ENCODE data around the gene NUMBL. TPM values are rescaled to one million over a fixed set of nuclear protein-coding genes. Genes with fewer than 3 reads are reported as not detected.

The NUMBL gene
- total RNA-seq, 1 experiment from 2014 or later = 33.8 TPM

DNA sequence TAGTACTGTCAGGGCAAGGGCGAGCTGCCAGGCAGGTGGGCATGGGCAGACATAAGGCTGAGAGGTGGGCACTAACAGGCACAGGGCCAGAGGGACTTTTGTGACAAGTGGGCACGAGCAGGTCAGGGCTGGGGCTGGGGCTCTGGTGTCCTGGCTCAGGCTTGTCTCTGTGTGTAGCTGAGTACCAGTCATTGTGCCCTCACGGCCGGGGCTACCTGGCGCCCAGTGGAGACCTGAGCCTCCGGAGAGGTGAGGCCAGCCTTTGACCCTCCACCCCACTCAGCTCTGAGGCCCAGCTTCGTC is 67.7 kb downstream of the NUMBL start:
- Histone ChIP-seq H3K36me3 (ENCODE audit: insufficient read depth, low read length) (no peaks in the 10 kb centered on the region; the same call in 1 of the 2 replicates), H4K20me1 (ENCODE audit: insufficient read depth, low read depth, low read length) (no peaks in the 10 kb centered on the region), H2AFZ (ENCODE audit: low read length) (no peak overlapping the region), H3K27me3 (ENCODE audit: low read length) (no peaks in the 10 kb centered on the region), H3K9me2 (replicated peaks; ENCODE audit: insufficient read depth, low read length) (no peaks in the 10 kb centered on the region), H3K27ac (ENCODE audit: low read length) (no peak overlapping the region), H3K4me1 (ENCODE audit: low read length) (no peaks in the 10 kb centered on the region; the same call in 1 of the 2 replicates), H3K4me3 (ENCODE audit: low read length) (no peak overlapping the region), H3K4me2 (ENCODE audit: low read depth, low read length, poor library complexity, severe bottlenecking) (no peak overlapping the region), H3K79me2 (ENCODE audit: low read length) (no peaks in the 10 kb centered on the region), H3K9ac (ENCODE audit: low read length) (no peak overlapping the region), H3K9me3 (ENCODE audit: low read length) (no peaks in the 10 kb centered on the region)
- no peak for DNase-seq

DNA sequence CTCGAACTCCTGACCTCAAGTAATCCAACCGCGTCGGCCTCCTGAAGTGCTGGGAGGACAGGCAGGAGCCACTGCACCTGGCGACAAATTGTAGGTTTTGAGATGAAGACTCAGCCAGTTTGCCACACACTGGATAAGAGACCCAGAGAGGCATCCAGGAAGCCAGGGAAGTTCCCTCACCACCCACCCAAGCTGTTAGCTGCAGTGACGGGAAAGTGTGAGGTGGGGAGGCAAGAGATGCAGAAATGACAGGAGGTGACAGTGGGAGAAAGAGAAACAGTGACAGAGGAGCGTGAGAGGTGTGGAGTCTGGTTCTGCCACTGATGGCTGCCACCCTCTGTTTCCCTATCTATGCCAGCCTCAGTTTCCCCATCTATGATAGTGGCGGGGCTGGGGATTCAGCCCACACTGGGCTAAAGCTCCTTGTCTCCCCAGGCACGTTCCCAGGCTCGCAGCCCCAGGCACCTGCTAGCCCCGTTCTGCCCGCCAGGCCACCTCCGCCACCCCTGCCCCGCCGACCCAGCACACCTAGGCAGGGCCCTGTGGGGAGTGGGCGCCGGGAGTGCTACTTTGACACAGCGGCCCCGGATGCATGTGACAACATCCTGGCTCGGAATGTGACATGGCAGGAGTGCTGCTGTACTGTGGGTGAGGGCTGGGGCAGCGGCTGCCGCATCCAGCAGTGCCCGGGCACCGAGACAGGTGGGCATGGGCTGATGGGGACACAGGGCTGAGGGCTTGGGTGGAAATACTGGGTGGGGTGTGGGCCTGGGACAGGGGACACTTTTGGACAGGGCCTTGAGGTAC is 68.3 kb downstream of the NUMBL start:
- Histone ChIP-seq H3K4me3 (ENCODE audit: low read length) (no peak overlapping the region), H4K20me1 (ENCODE audit: insufficient read depth, low read depth, low read length) (no peaks in the 10 kb centered on the region), H3K36me3 (ENCODE audit: insufficient read depth, low read length) (no peaks in the 10 kb centered on the region; the same call in 1 of the 2 replicates), H3K4me2 (ENCODE audit: low read depth, low read length, poor library complexity, severe bottlenecking) (no peak overlapping the region), H3K9me3 (ENCODE audit: low read length) (no peaks in the 10 kb centered on the region), H3K79me2 (ENCODE audit: low read length) (no peaks in the 10 kb centered on the region), H3K27ac (ENCODE audit: low read length) (no peak overlapping the region), H3K27me3 (ENCODE audit: low read length) (no peaks in the 10 kb centered on the region), H3K9me2 (replicated peaks; ENCODE audit: insufficient read depth, low read length) (no peaks in the 10 kb centered on the region), H3K4me1 (ENCODE audit: low read length) (no peaks in the 10 kb centered on the region; the same call in 1 of the 2 replicates), H2AFZ (ENCODE audit: low read length) (no peak overlapping the region), H3K9ac (ENCODE audit: low read length) (no peak overlapping the region)
- no peak for DNase-seq

- Histone ChIP-seq H3K36me3 (ENCODE audit: insufficient read depth, low read length) (no peaks in the 10 kb centered on the region; the same call in 1 of the 2 replicates), H3K79me2 (ENCODE audit: low read length) (no peaks in the 10 kb centered on the region), H3K4me3 (ENCODE audit: low read length) (no peak overlapping the region), H2AFZ (ENCODE audit: low read length) (no peak overlapping the region), H3K9ac (ENCODE audit: low read length) (no peak overlapping the region), H3K4me2 (ENCODE audit: low read depth, low read length, poor library complexity, severe bottlenecking) (no peak overlapping the region), H3K27me3 (ENCODE audit: low read length) (no peaks in the 10 kb centered on the region), H4K20me1 (ENCODE audit: insufficient read depth, low read depth, low read length) (no peaks in the 10 kb centered on the region), H3K4me1 (ENCODE audit: low read length) (no peaks in the 10 kb centered on the region; the same call in 1 of the 2 replicates), H3K9me2 (replicated peaks; ENCODE audit: insufficient read depth, low read length) (no peaks in the 10 kb centered on the region), H3K27ac (ENCODE audit: low read length) (no peak overlapping the region), H3K9me3 (ENCODE audit: low read length) (no peaks in the 10 kb centered on the region)
- no peak for DNase-seq
Measured at GRCh38 chr19:40621283-40621682, 69.2 kb downstream of the NUMBL start.

DNA sequence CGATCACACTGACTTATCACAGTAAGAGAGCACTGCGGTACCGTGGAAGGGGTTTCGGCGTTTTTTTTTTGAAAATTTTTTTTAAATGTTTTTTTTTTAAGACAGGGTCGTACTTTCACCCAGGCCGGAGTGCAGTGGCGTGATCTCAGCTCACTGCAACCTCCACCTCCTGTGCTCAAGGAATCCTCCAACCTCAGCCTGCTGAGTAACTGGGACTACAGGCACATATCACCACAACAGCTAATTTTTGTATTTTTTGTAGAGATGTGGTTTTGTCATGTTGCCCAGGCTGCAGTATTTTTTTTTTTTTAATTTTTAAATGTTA is 70.3 kb downstream of the NUMBL start:
- H2AFZ ChIP-seq (ENCODE audit: low read length) = no peak overlapping the region
- H3K4me3 ChIP-seq (ENCODE audit: low read length) = no peak overlapping the region
- H3K9ac ChIP-seq (ENCODE audit: low read length) = no peak overlapping the region
- peaks cover 1% of the 10 kb centered on the region for H3K4me1 ChIP-seq (ENCODE audit: low read length)
- H3K79me2 ChIP-seq (ENCODE audit: low read length) = no peaks in the 10 kb centered on the region
- H3K27me3 ChIP-seq (ENCODE audit: low read length) = no peaks in the 10 kb centered on the region
- H3K36me3 ChIP-seq (ENCODE audit: insufficient read depth, low read length) = no peaks in the 10 kb centered on the region; the same call in 1 of the 2 replicates
- no peaks in the 10 kb centered on the region for H3K9me2 ChIP-seq (replicated peaks; ENCODE audit: insufficient read depth, low read length)
- no peak overlapping the region for H3K27ac ChIP-seq (ENCODE audit: low read length)
- H4K20me1 ChIP-seq (ENCODE audit: insufficient read depth, low read depth, low read length) = no peaks in the 10 kb centered on the region
- DNase-seq = no peak
- H3K4me2 ChIP-seq (ENCODE audit: low read depth, low read length, poor library complexity, severe bottlenecking) = no peak overlapping the region
- no peaks in the 10 kb centered on the region for H3K9me3 ChIP-seq (ENCODE audit: low read length)

- H3K27me3 ChIP-seq (ENCODE audit: low read length) = no peaks in the 10 kb centered on the region
- H2AFZ ChIP-seq (ENCODE audit: low read length) = no peak overlapping the region
- H4K20me1 ChIP-seq (ENCODE audit: insufficient read depth, low read depth, low read length) = no peaks in the 10 kb centered on the region
- peaks cover 7% of the 10 kb centered on the region for H3K4me1 ChIP-seq (ENCODE audit: low read length)
- DNase-seq = no peak
- no peaks in the 10 kb centered on the region for H3K9me2 ChIP-seq (replicated peaks; ENCODE audit: insufficient read depth, low read length)
- H3K9me3 ChIP-seq (ENCODE audit: low read length) = no peaks in the 10 kb centered on the region
- H3K36me3 ChIP-seq (ENCODE audit: insufficient read depth, low read length) = no peaks in the 10 kb centered on the region; the same call in 1 of the 2 replicates
- H3K9ac ChIP-seq (ENCODE audit: low read length) = no peak overlapping the region
- no peak overlapping the region for H3K4me2 ChIP-seq (ENCODE audit: low read depth, low read length, poor library complexity, severe bottlenecking)
- no peak overlapping the region for H3K27ac ChIP-seq (ENCODE audit: low read length)
- H3K79me2 ChIP-seq (ENCODE audit: low read length) = no peaks in the 10 kb centered on the region
- no peak overlapping the region for H3K4me3 ChIP-seq (ENCODE audit: low read length)
Measured at GRCh38 chr19:40619333-40620160, 70.9 kb downstream of the NUMBL start.

DNA sequence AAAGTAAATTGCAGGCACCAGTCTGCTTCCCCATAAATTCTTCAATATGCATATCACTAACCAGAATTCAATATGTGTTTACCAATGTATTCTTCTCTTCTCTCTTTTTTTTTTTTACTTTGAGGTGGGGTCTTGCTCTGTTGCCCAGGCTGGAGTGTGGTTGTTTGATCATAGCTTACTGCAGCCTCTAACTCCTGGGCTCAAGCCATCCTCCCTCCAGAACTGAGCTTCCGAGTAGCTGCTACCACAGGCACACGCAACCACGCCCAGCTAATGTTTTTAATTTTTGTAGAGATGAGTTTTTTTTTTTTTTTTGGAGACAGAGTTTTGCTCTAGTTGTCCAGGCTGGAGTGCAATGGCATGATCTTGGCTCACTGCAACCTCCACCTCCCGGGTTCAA is 72.5 kb downstream of the NUMBL start:
- Histone ChIP-seq H3K9me2 (replicated peaks; ENCODE audit: insufficient read depth, low read length) (no peaks in the 10 kb centered on the region), H3K4me1 (ENCODE audit: low read length) (peaks cover 16% of the 10 kb centered on the region), H3K4me2 (ENCODE audit: low read depth, low read length, poor library complexity, severe bottlenecking) (no peak overlapping the region), H3K9ac (ENCODE audit: low read length) (no peak overlapping the region), H3K79me2 (ENCODE audit: low read length) (no peaks in the 10 kb centered on the region), H2AFZ (ENCODE audit: low read length) (no peak overlapping the region), H3K9me3 (ENCODE audit: low read length) (no peaks in the 10 kb centered on the region), H3K27ac (ENCODE audit: low read length) (no peak overlapping the region), H3K36me3 (ENCODE audit: insufficient read depth, low read length) (no peaks in the 10 kb centered on the region; the same call in 1 of the 2 replicates), H4K20me1 (ENCODE audit: insufficient read depth, low read depth, low read length) (0 out of 2 replicates have a peak, but pooled peaks cover under 1% of the 10 kb centered on the region), H3K27me3 (ENCODE audit: low read length) (no peaks in the 10 kb centered on the region), H3K4me3 (ENCODE audit: low read length) (no peak overlapping the region)
- DNase-seq = no peak

GRCh38 chr19:40616941-40617340 is 73.5 kb downstream of the NUMBL start:
- Histone ChIP-seq H3K4me3 (ENCODE audit: low read length) (no peak overlapping the region), H3K36me3 (ENCODE audit: insufficient read depth, low read length) (no peaks in the 10 kb centered on the region; the same call in 1 of the 2 replicates), H3K9me3 (ENCODE audit: low read length) (no peaks in the 10 kb centered on the region), H2AFZ (ENCODE audit: low read length) (no peak overlapping the region), H3K9me2 (replicated peaks; ENCODE audit: insufficient read depth, low read length) (no peaks in the 10 kb centered on the region), H3K4me1 (ENCODE audit: low read length) (peaks cover 16% of the 10 kb centered on the region), H3K27me3 (ENCODE audit: low read length) (no peaks in the 10 kb centered on the region), H4K20me1 (ENCODE audit: insufficient read depth, low read depth, low read length) (0 out of 2 replicates have a peak, but pooled peaks cover 3% of the 10 kb centered on the region), H3K79me2 (ENCODE audit: low read length) (no peaks in the 10 kb centered on the region), H3K9ac (ENCODE audit: low read length) (no peak overlapping the region), H3K4me2 (ENCODE audit: low read depth, low read length, poor library complexity, severe bottlenecking) (no peak overlapping the region), H3K27ac (ENCODE audit: low read length) (no peak overlapping the region)
- no peak for DNase-seq

DNA sequence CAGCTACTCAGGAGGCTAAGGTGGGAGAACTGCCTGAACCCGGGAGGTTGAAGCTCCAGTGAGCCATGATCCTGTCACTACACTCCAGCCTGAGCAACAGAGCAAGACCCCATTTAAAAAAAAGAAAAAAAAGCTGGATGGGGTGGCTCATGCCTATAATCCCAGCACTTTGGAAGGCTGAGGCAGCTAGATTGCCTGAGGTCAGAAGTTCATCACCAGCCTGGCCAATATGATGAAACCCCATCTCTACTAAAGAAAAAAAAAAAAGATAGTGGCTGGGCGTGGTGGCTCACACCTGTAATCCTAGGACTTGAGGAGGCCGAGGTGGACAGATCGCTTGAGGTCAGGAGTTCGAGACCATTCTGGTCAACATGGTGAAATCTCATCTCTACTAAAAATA is 74.3 kb downstream of the NUMBL start:
- Histone ChIP-seq H3K9me2 (replicated peaks; ENCODE audit: insufficient read depth, low read length) (no peaks in the 10 kb centered on the region), H3K27ac (ENCODE audit: low read length) (no peak overlapping the region), H2AFZ (ENCODE audit: low read length) (no peak overlapping the region), H3K4me3 (ENCODE audit: low read length) (no peak overlapping the region), H3K36me3 (ENCODE audit: insufficient read depth, low read length) (no peaks in the 10 kb centered on the region; the same call in 1 of the 2 replicates), H3K4me2 (ENCODE audit: low read depth, low read length, poor library complexity, severe bottlenecking) (no peak overlapping the region), H3K9me3 (ENCODE audit: low read length) (no peaks in the 10 kb centered on the region), H3K27me3 (ENCODE audit: low read length) (no peaks in the 10 kb centered on the region), H3K79me2 (ENCODE audit: low read length) (no peaks in the 10 kb centered on the region), H4K20me1 (ENCODE audit: insufficient read depth, low read depth, low read length) (0 out of 2 replicates have a peak, but pooled peaks cover 3% of the 10 kb centered on the region), H3K4me1 (ENCODE audit: low read length) (peaks cover 20% of the 10 kb centered on the region), H3K9ac (ENCODE audit: low read length) (no peak overlapping the region)
- DNase-seq = no peak

All from Karpas-422 (cell line).